ENCODE measurements around the gene F7.
A peak's percentile ranks its signal among the peaks of the same experiment; 100 is the strongest.
"Not testable (repeated sequence)": the region's sequence is repeated elsewhere in the genome, so short reads cannot be mapped to it uniquely, and the experiment has no call there.

Gene F7

GRCh38 chr13:113086991-113087922 is 18.3 kb upstream of the F7 start:
- no peak for DNase-seq

DNA sequence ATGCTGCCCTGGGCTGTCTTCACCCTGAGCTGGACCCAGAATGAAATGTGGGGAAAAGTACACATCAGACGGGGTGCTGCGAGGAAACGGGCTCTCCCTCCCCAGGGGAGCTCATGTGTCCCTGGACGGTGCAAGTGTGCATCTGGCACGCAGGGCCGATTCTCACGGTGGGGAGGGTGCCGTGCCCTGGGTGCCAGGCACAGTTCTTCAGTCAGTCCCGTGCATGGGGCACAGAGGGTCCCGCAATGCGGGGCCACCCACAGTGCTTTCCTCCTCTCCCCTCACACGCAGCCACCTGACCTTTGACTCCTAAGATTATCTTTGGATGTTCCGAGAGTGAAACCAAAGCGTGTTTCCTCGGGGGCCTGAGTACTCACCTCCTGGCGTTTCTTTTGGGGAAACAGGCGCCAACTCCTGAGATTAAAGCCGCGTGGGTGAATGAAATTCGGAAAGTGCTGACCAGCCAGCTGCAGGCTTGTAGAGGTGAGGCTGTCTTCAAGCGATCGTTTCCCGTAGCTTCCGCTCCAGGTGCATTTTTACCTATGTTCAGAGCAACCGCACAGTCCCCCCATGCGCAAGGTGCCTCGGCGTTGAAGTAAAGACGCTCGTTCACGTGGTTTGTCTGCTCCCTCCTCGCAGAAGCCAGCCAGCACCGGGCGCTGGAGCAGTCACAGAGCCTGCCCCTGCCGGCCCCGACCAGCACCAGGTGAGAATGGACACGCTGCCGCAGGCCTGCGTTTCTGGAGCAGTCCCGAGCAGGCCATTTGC is 17.5 kb upstream of the F7 start:
- DNase-seq = no peak

DNA sequence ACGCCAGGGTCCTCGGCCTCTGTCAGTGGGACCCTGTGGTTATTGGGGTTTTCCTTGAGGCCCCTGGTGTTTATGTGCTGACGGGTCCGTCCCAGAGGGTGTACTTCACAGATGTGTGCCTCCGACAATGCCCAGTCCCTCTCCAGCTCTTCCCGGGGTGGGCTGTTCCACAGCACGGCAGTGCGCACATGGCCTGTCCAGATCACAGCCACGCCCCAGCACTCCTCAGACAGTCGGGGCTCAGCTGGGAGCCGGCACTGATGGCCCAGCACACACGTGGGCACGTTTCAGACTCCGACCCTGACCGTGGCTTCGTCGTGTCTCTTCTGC is 16.9 kb upstream of the F7 start:
- no peak for DNase-seq

DNA sequence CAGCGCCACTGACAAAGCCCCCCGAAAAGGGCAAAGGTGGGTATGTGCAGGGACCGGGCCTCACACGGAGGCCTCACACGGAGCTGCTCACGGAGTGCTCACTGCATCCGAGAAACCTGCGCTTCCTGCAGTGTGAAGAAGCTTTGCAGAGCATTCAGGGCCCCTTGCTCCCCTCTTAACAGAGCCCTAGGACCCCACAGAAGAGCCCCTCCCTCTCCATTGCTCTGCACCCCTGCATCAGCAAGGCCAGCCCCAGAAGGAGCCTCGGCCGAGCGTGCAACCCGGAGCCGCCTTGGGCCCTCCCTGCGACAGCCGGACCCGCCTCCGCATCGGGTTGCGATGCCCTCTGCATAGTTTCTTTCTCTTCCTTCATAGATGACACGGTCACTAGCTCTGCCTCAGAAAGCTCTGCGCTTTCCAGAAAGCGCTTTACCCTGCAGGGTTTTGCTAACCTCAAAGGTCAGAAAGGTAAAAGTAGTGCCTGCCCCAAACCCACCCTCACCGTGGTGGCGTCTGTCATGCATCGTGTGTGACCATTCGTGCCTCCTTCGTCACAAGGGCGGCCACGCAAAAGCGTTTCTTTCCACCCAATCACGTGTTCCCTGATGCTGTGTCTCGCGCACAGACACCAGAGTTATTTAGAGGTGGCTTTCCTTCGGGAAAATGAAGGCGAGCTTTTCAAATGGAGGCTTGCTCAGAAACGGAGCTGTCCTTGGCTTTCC is 15.7 kb upstream of the F7 start:
- DNase-seq = peak; percentile 60

DNA sequence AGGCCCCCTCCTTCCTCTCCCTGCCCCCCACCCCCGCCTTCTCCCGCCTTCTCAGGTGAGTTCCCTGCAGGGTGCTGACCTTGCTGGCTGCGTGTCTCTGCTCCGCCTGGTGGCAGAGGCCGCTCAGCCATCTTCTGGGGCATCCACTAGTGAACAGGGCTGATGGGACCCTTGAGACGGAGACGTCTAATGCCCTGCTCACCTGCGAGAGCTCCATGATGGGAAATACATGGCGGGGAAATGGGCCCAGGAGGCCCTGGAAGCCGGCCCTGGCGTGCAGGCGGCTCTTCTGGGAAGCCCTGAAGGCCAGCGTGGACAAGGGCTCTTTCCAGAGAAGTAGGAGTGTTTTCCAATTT is 15.2 kb upstream of the F7 start:
- DNase-seq = no peak

DNA sequence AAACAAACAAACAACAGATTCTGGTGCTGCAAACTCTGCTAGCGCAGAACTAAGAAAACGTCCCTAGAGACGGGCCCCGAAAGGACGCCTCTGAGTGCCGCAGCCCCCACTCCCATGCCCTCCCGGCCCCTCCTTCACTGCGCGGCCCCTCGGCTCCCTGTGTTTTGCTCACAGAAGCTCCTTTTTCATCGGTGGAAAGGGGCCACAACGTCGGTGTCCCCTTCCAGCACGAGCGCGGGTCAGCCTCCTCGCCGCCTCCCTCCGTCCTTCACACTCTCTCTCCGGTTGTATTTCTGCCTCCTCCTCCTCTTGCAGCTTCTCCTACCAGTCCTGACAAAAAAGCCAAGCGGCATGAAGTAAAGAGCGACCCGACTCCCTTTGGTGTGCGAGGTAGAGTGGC is 14.8 kb upstream of the F7 start:
- DNase-seq = no peak

GRCh38 chr13:113091211-113091771 is 14.3 kb upstream of the F7 start:
- DNase-seq = no peak

GRCh38 chr13:113091891-113092775 is 13.5 kb upstream of the F7 start:
- no peak for DNase-seq

DNA sequence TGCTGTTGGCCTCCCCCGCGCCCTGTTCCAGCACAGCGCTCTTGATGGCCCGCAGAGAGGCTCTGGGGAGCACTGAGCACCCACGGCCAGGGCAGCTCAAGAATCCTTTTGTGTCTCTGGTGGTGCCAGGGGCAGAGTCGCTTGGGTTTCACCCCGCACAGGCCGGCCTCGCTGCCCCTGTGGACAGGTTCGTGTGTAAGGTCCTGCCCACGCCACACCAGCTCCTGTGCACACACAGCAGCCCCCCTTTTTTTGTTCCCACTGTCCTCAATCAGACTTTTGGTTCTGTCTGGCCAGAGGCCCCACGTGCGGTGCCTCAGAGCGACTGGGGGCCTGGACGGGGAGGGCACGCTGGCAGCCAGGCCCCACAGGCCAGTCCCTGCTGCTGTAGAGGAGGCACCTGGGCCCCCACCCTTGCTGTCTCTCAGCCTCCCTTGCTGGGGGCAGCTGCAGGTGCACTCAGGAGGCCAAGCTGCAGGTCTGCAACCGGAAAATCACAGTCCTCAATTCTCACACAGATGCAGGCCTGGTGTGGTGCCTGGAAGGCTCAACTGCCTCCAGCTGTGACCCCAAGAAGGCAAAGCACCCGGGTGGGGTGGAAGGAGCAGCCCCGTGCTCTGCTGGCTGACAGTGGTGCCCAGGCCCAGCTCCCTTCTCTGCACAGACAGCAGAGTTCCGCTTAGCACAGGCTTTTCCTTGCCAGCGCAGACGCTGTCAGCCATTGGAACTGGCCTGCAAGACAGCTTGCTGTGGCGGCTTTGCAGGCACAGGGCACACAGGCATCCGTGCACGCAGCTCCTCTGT is 12.6 kb upstream of the F7 start:
- no peak for DNase-seq

DNA sequence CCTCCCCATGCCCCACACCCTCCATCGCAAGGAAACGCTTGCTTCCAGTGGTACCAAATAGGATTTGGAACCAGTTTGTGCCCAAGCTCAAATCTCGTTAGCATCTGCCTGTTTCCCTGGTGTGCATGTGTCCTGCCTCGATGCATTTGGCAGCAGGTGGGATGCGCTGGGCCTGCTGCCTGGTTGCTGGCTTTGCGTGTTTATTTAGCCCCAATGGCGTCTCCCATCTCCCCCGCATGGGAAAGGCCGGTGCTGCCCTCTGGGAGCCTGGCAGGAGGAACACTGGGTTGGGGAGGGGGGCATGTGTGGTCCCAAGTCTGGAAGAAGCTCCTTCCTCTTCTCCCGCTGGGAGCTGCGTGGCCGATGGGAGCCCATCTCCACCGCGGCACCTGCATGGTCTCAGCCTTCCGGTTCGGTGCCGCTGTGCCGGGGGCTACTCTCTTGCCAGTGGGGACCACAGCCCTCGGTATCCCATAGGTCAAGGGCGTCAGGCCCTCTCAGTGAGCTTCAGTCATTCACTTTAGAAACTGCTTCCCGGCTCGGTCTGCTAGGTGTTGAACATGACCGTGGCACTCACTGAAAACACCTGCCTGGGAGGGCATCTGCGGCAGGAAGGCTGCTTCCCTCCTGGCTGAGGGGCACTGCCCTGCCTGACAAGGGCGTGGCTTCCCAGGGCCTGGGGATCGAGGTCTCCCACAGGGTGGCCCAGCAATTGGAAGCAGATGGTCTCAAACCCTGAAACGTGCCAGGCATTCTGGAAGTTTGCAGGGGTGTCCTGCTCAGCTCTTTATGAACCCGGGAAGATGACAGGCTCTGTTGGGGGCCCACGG is 11.8 kb upstream of the F7 start:
- no peak for DNase-seq

DNA sequence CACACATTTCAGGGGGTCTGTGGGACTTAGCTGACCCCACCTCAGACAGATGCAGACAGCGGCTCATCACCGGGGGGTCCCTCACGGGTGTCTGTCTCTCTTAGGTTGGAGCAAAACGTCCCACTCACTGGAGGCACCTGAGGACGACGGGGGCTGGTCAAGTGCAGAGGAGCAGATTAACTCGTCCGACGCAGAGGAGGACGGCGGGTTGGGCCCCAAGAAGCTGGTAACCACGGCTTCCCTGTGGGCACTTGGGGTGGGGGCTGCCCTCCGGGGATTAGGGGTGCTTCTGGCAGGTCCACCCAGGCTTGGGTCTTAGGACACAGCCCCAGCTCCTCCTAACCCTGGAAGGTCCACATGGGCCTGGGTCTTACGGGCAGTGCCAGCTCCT is 11.2 kb upstream of the F7 start:
- no peak for DNase-seq

GRCh38 chr13:113095146-113096051 is 10.2 kb upstream of the F7 start:
- no peak for DNase-seq

DNA sequence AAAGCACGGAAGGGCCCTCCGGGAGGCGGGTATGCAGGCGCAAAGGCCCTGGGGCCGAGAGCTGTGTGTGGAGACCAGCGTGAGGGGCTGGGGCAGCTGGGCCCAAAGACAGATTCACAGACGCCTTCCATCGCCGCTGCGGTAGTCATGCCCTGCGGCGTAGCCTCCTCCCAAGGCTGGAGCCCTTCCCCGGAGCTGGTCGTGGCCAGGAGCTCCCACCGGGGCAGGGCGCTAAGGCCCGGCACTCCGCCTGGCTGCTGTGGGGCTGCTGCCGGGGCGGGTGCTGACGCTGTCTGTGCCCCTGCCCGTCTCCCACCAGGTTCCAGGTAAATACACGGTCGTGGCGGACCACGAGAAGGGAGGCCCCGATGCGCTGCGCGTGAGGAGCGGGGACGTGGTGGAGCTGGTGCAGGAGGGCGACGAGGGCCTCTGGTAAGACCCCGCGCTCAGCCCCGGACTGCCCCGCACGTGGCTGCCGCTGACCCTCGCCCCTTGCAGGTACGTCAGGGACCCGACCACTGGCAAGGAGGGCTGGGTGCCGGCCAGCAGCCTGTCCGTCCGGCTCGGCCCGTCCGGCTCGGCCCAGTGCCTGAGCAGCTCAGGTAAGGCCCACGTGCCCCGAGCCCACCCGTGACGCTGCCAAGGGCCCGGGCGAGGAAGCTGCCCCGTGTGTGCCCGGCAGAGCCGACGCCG is 9.4 kb upstream of the F7 start:
- no peak for DNase-seq

GRCh38 chr13:113096745-113097305 is 8.8 kb upstream of the F7 start:
- no peak for DNase-seq

- no peak for DNase-seq
These were observed 7.9 kb upstream of the F7 start for GRCh38 chr13:113097651-113098050.

GRCh38 chr13:113098162-113098732 is 7.3 kb upstream of the F7 start:
- no peak for DNase-seq

DNA sequence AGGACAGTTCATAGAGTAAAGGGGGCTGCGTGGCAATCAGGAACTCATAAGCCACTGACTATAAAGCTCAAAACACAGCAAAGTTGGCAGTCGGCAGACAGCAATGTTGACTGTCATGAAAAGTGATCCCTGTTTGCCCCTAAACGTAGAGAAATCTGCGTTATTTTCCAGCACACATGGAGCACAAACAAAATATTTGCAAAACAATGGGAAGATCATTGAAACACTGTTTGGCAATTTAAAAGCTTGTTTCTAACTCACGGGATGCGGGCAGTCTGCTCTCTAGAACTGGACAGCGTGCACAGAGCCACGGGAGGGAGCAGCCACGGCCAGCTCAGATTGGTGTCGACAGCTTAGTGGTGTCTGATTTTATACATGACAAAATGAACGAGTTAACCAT is 6.4 kb upstream of the F7 start:
- DNase-seq = no peak

DNA sequence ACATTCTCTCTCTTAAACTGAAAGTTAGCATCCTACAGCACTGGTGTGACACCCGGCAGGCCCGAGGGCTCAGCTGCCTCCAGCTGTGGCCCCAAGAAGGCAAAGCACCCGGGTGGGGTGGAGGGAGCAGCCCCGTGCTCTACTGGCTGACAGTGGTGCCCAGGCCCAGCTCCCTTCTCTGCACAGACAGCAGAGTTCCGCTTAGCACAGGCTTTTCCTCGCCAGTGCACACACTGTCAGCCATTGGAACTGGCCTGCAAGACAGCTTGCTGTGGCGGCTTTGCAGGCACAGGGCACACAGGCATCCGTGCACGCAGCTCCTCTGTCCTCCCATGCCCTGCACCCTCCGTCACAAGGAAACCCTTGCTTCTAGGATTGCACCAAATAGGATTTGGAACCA is 3.3 kb upstream of the F7 start:
- DNase-seq = not testable (repeated sequence)

All from right kidney (tissue), 1 donor.